ENCODE measurements around the gene NME2.
"Not testable (repeated sequence)": the region's sequence is repeated elsewhere in the genome, so short reads cannot be mapped to it uniquely, and the experiment has no call there.

Gene NME2

GRCh38 chr17:51153210-51154072 is 12.8 kb upstream of the NME2 start, which contains the start of gene NME1:
TSS of gene NME1 (plus strand) at chr17:51153559. CDS start at chr17:51155655, 2,096 bp downstream.
- peak; percentile 98 for DNase-seq

- DNase-seq = no peak
Measured at GRCh38 chr17:51154176-51154575, 12.0 kb upstream of the NME2 start.

- no peak for DNase-seq
Measured at GRCh38 chr17:51155416-51155815, 10.8 kb upstream of the NME2 start.

GRCh38 chr17:51159604-51160003 is 6.6 kb upstream of the NME2 start:
- no peak for DNase-seq

GRCh38 chr17:51161541-51161940 is 4.7 kb upstream of the NME2 start:
- no peak for DNase-seq

GRCh38 chr17:51164911-51165679 is 1.1 kb upstream of the NME2 start:
- DNase-seq = no peak

- no peak for DNase-seq
Measured at GRCh38 chr17:51165680-51166197, 472 bp upstream of the NME2 start.

GRCh38 chr17:51166987-51167931 is 1.0 kb downstream of the NME2 start:
- DNase-seq = no peak

- no peak for DNase-seq
Measured at GRCh38 chr17:51169340-51169739, 3.1 kb downstream of the NME2 start.

GRCh38 chr17:51170736-51171135 is 4.5 kb downstream of the NME2 start:
- no peak for DNase-seq

GRCh38 chr17:51172030-51172429 is 5.8 kb downstream of the NME2 start:
- DNase-seq = not testable (repeated sequence)

GRCh38 chr17:51180486-51180885 is 14.3 kb downstream of the NME2 start:
- no peak for DNase-seq

- DNase-seq = no peak
Measured at GRCh38 chr17:51184124-51184523, 17.9 kb downstream of the NME2 start.

GRCh38 chr17:51185763-51186332 is 19.6 kb downstream of the NME2 start:
- no peak for DNase-seq

GRCh38 chr17:51188271-51188833 is 22.1 kb downstream of the NME2 start:
- no peak for DNase-seq

- DNase-seq = no peak
Measured at GRCh38 chr17:51189162-51189561, 23.0 kb downstream of the NME2 start.

GRCh38 chr17:51189628-51190027 is 23.4 kb downstream of the NME2 start:
- DNase-seq = no peak

- no peak for DNase-seq
Measured at GRCh38 chr17:51191895-51192294, 25.7 kb downstream of the NME2 start.

- no peak for DNase-seq
Measured at GRCh38 chr17:51197754-51198153, 31.5 kb downstream of the NME2 start.

- DNase-seq = no peak
Measured at GRCh38 chr17:51200295-51200694, 34.1 kb downstream of the NME2 start.

GRCh38 chr17:51200846-51201245 is 34.6 kb downstream of the NME2 start:
- DNase-seq = no peak

- DNase-seq = no peak
Measured at GRCh38 chr17:51203838-51204237, 37.6 kb downstream of the NME2 start.
